ENCODE measurements around the gene PIGP. TPM values are rescaled to one million over a fixed set of nuclear protein-coding genes. Genes with fewer than 3 reads are reported as not detected.

The PIGP gene
- total and polyA plus RNA-seq, 10 of the 15 experiments (the other 5 are each of a cell fraction or from before 2014, with no cell fraction given) = 17.0 to 65.0 (median 29.5) TPM

- TF ChIP-seq KDM1A (IDR thresholded peaks at IDR 0.05; ENCODE audit: borderline replicate concordance) (no peak), HDGF (IDR thresholded peaks at IDR 0.05) (no peak), REST (IDR thresholded peaks at IDR 0.05; ENCODE audit: low read depth, low read length) (no peak), HCFC1 (IDR thresholded peaks at IDR 0.05; ENCODE audit: low read length) (0 out of 2 replicates have a peak, but pooled peaks have one; percentile 24), BRCA1 (IDR thresholded peaks at IDR 0.05; ENCODE audit: low read depth, low read length) (peak; percentile 66), CBFB (IDR thresholded peaks at IDR 0.05; ENCODE audit: low read depth) (no peak), ZNF274 (IDR thresholded peaks at IDR 0.05; ENCODE audit: insufficient read depth, insufficient read length) (no peak), CBX3 (IDR thresholded peaks at IDR 0.05; ENCODE audit: borderline replicate concordance, low read depth) (no peak), NKRF (conservative IDR thresholded peaks at IDR 0.05) (no peak), IRF3 (IDR thresholded peaks at IDR 0.05) (no peak), NFXL1 (IDR thresholded peaks at IDR 0.05; ENCODE audit: borderline replicate concordance) (no peak), NR2F1 (conservative IDR thresholded peaks at IDR 0.05) (no peak), KAT2A (conservative IDR thresholded peaks at IDR 0.05; ENCODE audit: control insufficient read depth, low read depth, low read length) (no peak), WRNIP1 (IDR thresholded peaks at IDR 0.05; ENCODE audit: borderline replicate concordance, low read depth, low read length) (no peak), ZSCAN29 (IDR thresholded peaks at IDR 0.05) (0 out of 2 replicates have a peak, but pooled peaks have one; percentile 30), SMAD1 (IDR thresholded peaks at IDR 0.05; ENCODE audit: low read depth, partially characterized antibody) (no peak), ZNF622 (IDR thresholded peaks at IDR 0.05) (no peak), TCF3 (IDR thresholded peaks at IDR 0.05; ENCODE audit: borderline replicate concordance, insufficient read depth, low read depth, low read length) (0 out of 2 replicates have a peak, but pooled peaks have one; percentile 27), EZH2 (IDR thresholded peaks at IDR 0.05; ENCODE audit: borderline replicate concordance, control insufficient read depth, low read depth, low read length) (no peak), ZNF217 (IDR thresholded peaks at IDR 0.05) (no peak), MTA2 (IDR thresholded peaks at IDR 0.05; ENCODE audit: low read depth) (no peak), FOS (IDR thresholded peaks at IDR 0.05; ENCODE audit: borderline replicate concordance, extremely low read depth, insufficient read length) (no peak), USF1 (IDR thresholded peaks at IDR 0.05; ENCODE audit: borderline replicate concordance, extremely low read length, insufficient read depth, low read depth, low read length) (peak; percentile 95)
Measured at GRCh38 chr21:37072988-37073416, at the start of gene PIGP, which contains the start of gene TTC3 (continued).
